C4-2B (cell line): ENCODE data around the gene NEGR1.

Experiments
- ZFX ChIP-seq: fragments of 450-650 bp; IDR thresholded peaks from 2 replicates; pipeline ENCODE4 v1.6.1; 2017
- TF ChIP-seq, protein P1 (sequence below): fragments of 450-650 bp; conservative IDR thresholded peaks from 2 replicates; pipeline ENCODE4 v1.5.1; 2017; ENCODE audit warnings: mild to moderate bottlenecking

- TF ChIP-seq, protein P1, sequence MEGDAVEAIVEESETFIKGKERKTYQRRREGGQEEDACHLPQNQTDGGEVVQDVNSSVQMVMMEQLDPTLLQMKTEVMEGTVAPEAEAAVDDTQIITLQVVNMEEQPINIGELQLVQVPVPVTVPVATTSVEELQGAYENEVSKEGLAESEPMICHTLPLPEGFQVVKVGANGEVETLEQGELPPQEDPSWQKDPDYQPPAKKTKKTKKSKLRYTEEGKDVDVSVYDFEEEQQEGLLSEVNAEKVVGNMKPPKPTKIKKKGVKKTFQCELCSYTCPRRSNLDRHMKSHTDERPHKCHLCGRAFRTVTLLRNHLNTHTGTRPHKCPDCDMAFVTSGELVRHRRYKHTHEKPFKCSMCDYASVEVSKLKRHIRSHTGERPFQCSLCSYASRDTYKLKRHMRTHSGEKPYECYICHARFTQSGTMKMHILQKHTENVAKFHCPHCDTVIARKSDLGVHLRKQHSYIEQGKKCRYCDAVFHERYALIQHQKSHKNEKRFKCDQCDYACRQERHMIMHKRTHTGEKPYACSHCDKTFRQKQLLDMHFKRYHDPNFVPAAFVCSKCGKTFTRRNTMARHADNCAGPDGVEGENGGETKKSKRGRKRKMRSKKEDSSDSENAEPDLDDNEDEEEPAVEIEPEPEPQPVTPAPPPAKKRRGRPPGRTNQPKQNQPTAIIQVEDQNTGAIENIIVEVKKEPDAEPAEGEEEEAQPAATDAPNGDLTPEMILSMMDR = no peak
- TF ChIP-seq ZFX = no peak
Measured at GRCh38 chr1:72166426-72166825, 115.9 kb downstream of the NEGR1 start.
